IMR-90 (cell line): ENCODE data around the gene PLCB4. TPM values are rescaled to one million over a fixed set of nuclear protein-coding genes. Genes with fewer than 3 reads are reported as not detected.

Source experiments
- ATAC-seq: fragments of 200-7000 bp; cut with Tn5 transposase; 2 replicates; pipeline ENCODE4 v1.9.1; 2020; ENCODE audit warnings: low read depth, mild to moderate bottlenecking, moderate library complexity
- BruUV-seq: library from RNA; stranded (reverse); fragments of 400-500 nt; replicated peaks from 2 replicates; lab custom pipeline; 2021; lab: Mats Ljungman, UMichigan
- CTCF ChIA-PET: fragments of 300-600 bp; formaldehyde crosslinking; extraction: SDS; loops from one replicate; lab custom pipeline; 2021; ENCODE audit warnings: antibody characterized with exemption; lab: Yijun Ruan, JAX
- POLR2A ChIA-PET: fragments of 300-600 bp; sonication (Branson Sonifier 250); formaldehyde crosslinking; loops from one replicate; lab custom pipeline; 2022; ENCODE audit warnings: antibody characterized with exemption; ENCODE audit not compliant: unreplicated experiment; lab: Charles Lee
- DNase-seq: peaks from one replicate; pipeline ENCODE4 v3.0.0; 2013
- H2AFZ ChIP-seq: replicated peaks from 2 replicates; pipeline ENCODE3; 2013; ENCODE audit warnings: low read length, mild to moderate bottlenecking; ENCODE audit not compliant: poor library complexity
- H2AK5ac ChIP-seq: 2 replicates; pipeline ENCODE4 v1.6.1; 2013; ENCODE audit warnings: low read depth, low read length, inconsistent platforms
- H2AK9ac ChIP-seq: replicated peaks from 2 replicates; pipeline ENCODE3; 2013; ENCODE audit warnings: mild to moderate bottlenecking, low read depth, low read length, moderate library complexity; ENCODE audit not compliant: poor library complexity
- H2BK120ac ChIP-seq: 2 replicates; pipeline ENCODE4 v1.6.1; 2013; ENCODE audit warnings: low read depth, low read length, inconsistent platforms
- H2BK15ac ChIP-seq: 3 replicates; pipeline ENCODE4 v1.6.1; 2013; ENCODE audit warnings: low read depth, low read length, inconsistent platforms
- H2BK20ac ChIP-seq: 2 replicates; pipeline ENCODE4 v1.6.1; 2013; ENCODE audit warnings: low read depth, mild to moderate bottlenecking, inconsistent platforms, low read length, moderate library complexity
- H2BK5ac ChIP-seq: 2 replicates; pipeline ENCODE4 v1.6.1; 2013; ENCODE audit warnings: mild to moderate bottlenecking, low read depth, low read length, inconsistent platforms; ENCODE audit not compliant: poor library complexity, severe bottlenecking
- H3K14ac ChIP-seq: replicated peaks from 2 replicates; pipeline ENCODE4 v1.6.1; 2013; ENCODE audit warnings: low read depth, low read length, inconsistent platforms
- H3K18ac ChIP-seq: 2 replicates; pipeline ENCODE4 v1.6.1; 2013; ENCODE audit warnings: low read depth, low read length, control low read depth
- H3K23ac ChIP-seq: 2 replicates; pipeline ENCODE4 v1.6.1; 2013; ENCODE audit warnings: low read depth, low read length, inconsistent platforms
- H3K27ac ChIP-seq: 2 replicates; pipeline ENCODE4 v1.5.1; 2013; ENCODE audit warnings: mild to moderate bottlenecking, control low read depth, low read length; ENCODE audit not compliant: insufficient read depth
- H3K27me3 ChIP-seq: 2 replicates; pipeline ENCODE4 v1.6.1; 2013; ENCODE audit warnings: low read length; ENCODE audit not compliant: control insufficient read depth, insufficient read depth
- H3K36me3 ChIP-seq: 2 replicates; pipeline ENCODE4 v1.6.1; 2013; ENCODE audit warnings: low read length, mixed read lengths; ENCODE audit not compliant: control insufficient read depth, insufficient read depth
- H3K4ac ChIP-seq: 2 replicates; pipeline ENCODE4 v1.6.1; 2013; ENCODE audit warnings: low read depth, low read length, inconsistent platforms
- H3K4me1 ChIP-seq: 2 replicates; pipeline ENCODE4 v1.6.1; 2013; ENCODE audit warnings: low read length, mixed read lengths; ENCODE audit not compliant: control insufficient read depth, insufficient read depth
- H3K4me2 ChIP-seq: 2 replicates; pipeline ENCODE4 v1.6.1; 2013; ENCODE audit warnings: low read depth, mild to moderate bottlenecking, control low read depth, low read length, moderate library complexity
- H3K4me3 ChIP-seq: 2 replicates; pipeline ENCODE4 v1.5.1; 2013; ENCODE audit warnings: low read depth, mild to moderate bottlenecking, control low read depth, low read length, moderate library complexity; ENCODE audit not compliant: insufficient read depth
- H3K56ac ChIP-seq: 2 replicates; pipeline ENCODE4 v1.6.1; 2013; ENCODE audit warnings: low read length, inconsistent platforms; ENCODE audit not compliant: insufficient read depth; ENCODE audit errors: extremely low read depth
- H3K79me1 ChIP-seq, 2 experiments: 2 replicates each; pipeline ENCODE4 v1.6.1; 2013; ENCODE audit warnings: low read length in 2 of 2, inconsistent platforms in 1 of 2, low read depth in 1 of 2
- H3K9ac ChIP-seq: 2 replicates; pipeline ENCODE4 v1.6.1; 2013; ENCODE audit warnings: low read depth, low read length, control low read depth
- H3K9me1 ChIP-seq: 2 replicates; pipeline ENCODE4 v1.6.1; 2013; ENCODE audit warnings: low read length, inconsistent platforms; ENCODE audit not compliant: insufficient read depth
- H3K9me3 ChIP-seq: 2 replicates; pipeline ENCODE4 v1.6.1; 2013; ENCODE audit warnings: low read length; ENCODE audit not compliant: control insufficient read depth, insufficient read depth
- H4K20me1 ChIP-seq: 2 replicates; pipeline ENCODE4 v1.6.1; 2013; ENCODE audit warnings: low read length, inconsistent platforms; ENCODE audit not compliant: insufficient read depth
- H4K5ac ChIP-seq: 2 replicates; pipeline ENCODE4 v1.6.1; 2013; ENCODE audit warnings: mild to moderate bottlenecking, low read depth, low read length, control low read depth
- H4K8ac ChIP-seq, 2 experiments: 2 replicates each; pipeline ENCODE4 v1.6.1; 2013; ENCODE audit warnings: low read depth in 2 of 2, low read length in 2 of 2, control low read depth in 1 of 2, inconsistent platforms in 1 of 2
- H4K91ac ChIP-seq: 2 replicates; pipeline ENCODE4 v1.6.1; 2013; ENCODE audit warnings: low read depth, low read length, inconsistent platforms; ENCODE audit not compliant: insufficient read depth
- CEBPB ChIP-seq: IDR thresholded peaks from 2 replicates; pipeline ENCODE4 v1.6.1; 2012; ENCODE audit warnings: low read depth, low read length, improper control_type of control experiment
- SMC3 ChIP-seq: fragments of 150-350 bp; IDR thresholded peaks from 2 replicates; pipeline ENCODE4 v1.6.1; 2016; ENCODE audit warnings: low read depth, mild to moderate bottlenecking, antibody characterized with exemption, low read length, moderate library complexity
- WGBS, 2 experiments: methylation state at CpG; one replicate each; pipeline versions ENCODE4 v1.1.5 to v1.1.7; 2013; ENCODE audit warnings: missing lambda C conversion rate in 2 of 2; ENCODE audit not compliant: insufficient read length in 1 of 2; ENCODE audit errors: extremely low coverage in 2 of 2; 5-methylcytosine and 5-hydroxymethylcytosine counted together
- dilution Hi-C: fragments of 300-500 bp; cut with HindIII; formaldehyde crosslinking; loops from one replicate; pipeline ENCODE4 v1.14.3; 2018; ENCODE audit warnings: low sequenced_read_pairs; ENCODE audit not compliant: unreplicated experiment
- in situ Hi-C: fragments of 300-500 bp; cut with MboI; formaldehyde crosslinking; loops from 3 replicates; pipeline ENCODE4 v1.14.3; 2019; ENCODE audit warnings: low sequenced_read_pairs, inconsistent platforms, mixed read lengths
- intact Hi-C: fragments of 100-400 bp; cut with micrococcal nuclease; formaldehyde crosslinking; loops from 2 replicates; pipeline ENCODE4 v1.10.0; 2022
- polyA plus RNA-seq, 3 experiments: library from polyadenylated mRNA; depleted of rRNA; stranded (reverse); fragments of >200 nt; gene quantifications; 2 replicates each; pipeline ENCODE4 v1.2.3, GENCODE V29; 2012; ENCODE audit warnings: low replicate concordance in 1 of 3
- total RNA-seq: library from RNA; depleted of rRNA; stranded (reverse); fragments of >200 nt; gene quantifications from 2 replicates; pipeline ENCODE4 v1.2.3, GENCODE V29; 2012

Gene PLCB4
- total and polyA plus RNA-seq, 2 of the 4 experiments (the other 2 are of a cell fraction), result 12.5 to 24.0 TPM

- intact Hi-C loops, result no loop called here
- Histone ChIP-seq H3K79me1 (peaks cover 26 to 60% of the 10 kb centered on the region in 2 experiments), H4K20me1 (peaks cover 10% of the 10 kb centered on the region; the same call in 1 of the 2 replicates), H3K27me3 (no peaks in the 10 kb centered on the region), H3K9ac (no peak overlapping the region), H3K27ac (no peak overlapping the region), H3K9me1 (peaks cover 8% of the 10 kb centered on the region), H3K4me1 (peaks cover 2% of the 10 kb centered on the region; the same call in 1 of the 2 replicates), H3K18ac (no peak overlapping the region), H2BK15ac (no peak overlapping the region), H3K4ac (no peak overlapping the region), H2BK120ac (no peak overlapping the region), H4K8ac (no peak overlapping the region), H3K4me2 (no peak overlapping the region), H2AFZ (no peak overlapping the region), H2BK20ac (no peak overlapping the region), H4K5ac (no peak overlapping the region), H2AK5ac (no peak overlapping the region), H2AK9ac (no peak overlapping the region), H3K56ac (no peak overlapping the region), H3K14ac (no peak overlapping the region), H3K23ac (no peak overlapping the region), H4K91ac (no peak overlapping the region), H2BK5ac (no peak overlapping the region), H3K9me3 (no peaks in the 10 kb centered on the region), H3K36me3 (no peaks in the 10 kb centered on the region), H3K4me3 (no peak overlapping the region)
- ChIA-PET POLR2A (no interaction called here), CTCF (no interaction called here)
- no CpG with 5 or more reads among the region's 1 CpG for WGBS, 2 experiments
- no TSS peak for BruUV-seq
- TF ChIP-seq CEBPB (peak; percentile 82), SMC3 (no peak)
- ATAC-seq (no peak), DNase-seq (no peak)
- dilution Hi-C loops, result no loop called here
- in situ Hi-C loops, result no loop called here
Observed at GRCh38 chr20:9246731-9247130, 177.8 kb downstream of the PLCB4 start.
